Glomerular endothelial cell (primary cell): Measurements from ENCODE around the gene DZANK1. TPM values are rescaled to one million over a fixed set of nuclear protein-coding genes. Genes with fewer than 3 reads are reported as not detected.
"Not testable (repeated sequence)": the region's sequence is repeated elsewhere in the genome, so short reads cannot be mapped to it uniquely, and the experiment has no call there.

Experiments used
- DNase-seq: peaks from one replicate; pipeline ENCODE4 v3.0.0-alpha.2; 2011; ENCODE audit warnings: low read depth, low spot score; ENCODE audit errors: extremely low read depth
- total RNA-seq: library from RNA; depleted of rRNA; stranded (reverse); fragments of >200 nt; gene quantifications from 2 replicates; pipeline ENCODE4 v1.2.3, GENCODE V29; 2015

Gene DZANK1
- total RNA-seq, 1 donor from 2014 or later = 2.3 TPM

DNA sequence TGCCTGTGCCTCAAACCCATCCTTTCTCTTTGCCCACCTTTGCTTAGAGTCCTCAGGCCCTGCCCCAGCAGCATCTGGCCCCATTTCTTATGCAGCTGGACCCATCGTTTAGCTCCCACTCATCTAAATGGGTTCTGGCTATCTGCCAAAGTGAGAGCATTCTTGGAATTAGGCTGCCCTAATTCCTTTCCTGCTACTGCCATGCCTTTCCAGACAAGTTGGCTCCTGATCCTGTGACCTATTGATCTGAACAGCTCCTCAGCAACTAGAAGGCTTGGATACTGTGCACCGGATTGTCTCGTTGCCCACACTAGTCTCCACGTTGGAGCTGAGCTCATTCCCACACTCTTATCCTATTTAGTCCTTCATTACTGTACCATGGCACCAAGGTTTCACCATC lies 22.9 kb downstream of the DZANK1 start:
- no peak for DNase-seq

DNA sequence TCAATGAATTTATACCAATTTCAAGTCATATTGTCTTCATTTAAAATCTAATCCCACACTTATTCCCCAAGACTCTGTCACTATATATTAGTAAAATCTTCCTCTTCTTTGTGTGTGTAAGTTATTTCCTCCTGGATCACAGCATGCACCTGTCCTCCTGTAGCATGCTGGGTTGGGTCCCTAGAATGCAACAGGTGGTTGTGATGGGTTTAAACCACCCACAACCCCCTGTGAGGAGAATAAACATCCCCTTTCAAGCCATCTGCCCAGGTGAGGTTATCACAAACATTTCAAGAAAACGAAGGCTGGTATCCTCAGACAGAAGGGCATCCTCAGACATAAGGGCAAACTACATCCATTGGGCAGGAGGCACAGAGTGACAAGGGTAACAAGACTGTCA lies 26.4 kb downstream of the DZANK1 start:
- no peak for DNase-seq

DNA sequence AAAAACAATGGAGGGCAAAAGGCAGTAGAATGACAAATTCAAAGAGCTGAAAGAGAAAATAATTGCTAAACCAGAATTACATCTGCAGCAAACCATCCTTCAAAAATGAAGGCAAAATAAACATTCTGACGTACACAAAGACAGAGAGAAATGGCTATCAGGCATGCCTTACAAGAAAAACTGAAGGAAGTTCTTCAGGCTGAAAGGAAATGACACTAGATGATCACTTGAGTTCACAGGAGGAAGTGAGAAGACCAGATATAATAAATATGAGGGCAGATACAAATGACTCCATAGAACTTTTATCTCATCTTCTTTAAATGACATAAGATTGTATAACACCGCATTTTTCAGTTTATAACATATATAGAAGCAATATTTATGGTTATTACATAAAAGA lies 30.0 kb downstream of the DZANK1 start:
- no peak for DNase-seq

DNA sequence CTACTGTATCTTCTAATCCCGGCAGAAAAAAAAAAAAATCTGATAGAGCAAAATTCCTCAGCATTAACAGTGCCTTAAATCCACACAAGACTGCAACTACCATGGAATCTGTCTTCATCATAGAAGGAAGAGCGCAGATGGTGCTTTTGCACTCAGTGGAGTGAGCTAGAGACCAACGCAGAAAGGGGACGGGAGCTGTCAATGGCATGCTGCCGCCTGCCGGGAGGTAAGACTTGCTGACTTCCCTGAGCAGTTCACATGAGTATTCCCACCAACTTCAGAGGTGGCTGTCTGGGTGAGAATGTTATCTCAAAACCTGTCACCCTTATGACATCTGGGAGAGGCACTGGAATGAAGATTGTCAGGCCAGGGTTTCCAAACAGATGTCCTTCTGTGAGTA lies 35.6 kb downstream of the DZANK1 start:
- DNase-seq = no peak

DNA sequence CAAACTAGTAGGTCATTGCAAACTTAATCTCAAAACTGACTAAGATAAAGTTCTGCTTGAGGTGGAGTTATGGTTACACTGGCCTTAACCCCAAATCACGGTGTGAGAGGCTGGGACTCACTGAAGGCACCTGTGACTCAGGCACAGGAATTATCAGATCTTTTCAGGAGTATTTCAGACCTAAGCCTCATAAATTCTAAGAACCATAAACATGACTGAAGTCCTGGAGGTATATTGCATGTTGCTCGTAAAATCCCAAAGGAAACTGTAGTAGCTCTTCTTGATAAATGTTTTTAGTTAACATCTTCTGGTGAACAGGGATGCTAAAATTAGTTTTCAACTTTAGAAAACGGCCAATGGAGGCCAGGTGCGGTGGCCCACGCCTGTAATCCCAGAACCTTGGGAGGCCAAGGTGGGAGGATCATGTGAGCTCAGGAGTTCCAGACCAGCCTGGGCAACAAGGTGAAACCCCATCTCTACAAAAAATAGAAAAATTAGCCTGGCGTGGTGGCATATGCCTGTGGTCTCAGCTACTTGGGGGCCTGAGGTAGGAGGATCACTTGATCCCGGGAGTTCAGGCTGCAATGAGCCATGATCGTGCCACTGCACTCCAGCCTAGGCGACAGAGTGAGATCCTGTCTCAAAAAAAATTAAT lies 36.5 kb downstream of the DZANK1 start:
- DNase-seq = no peak

DNA sequence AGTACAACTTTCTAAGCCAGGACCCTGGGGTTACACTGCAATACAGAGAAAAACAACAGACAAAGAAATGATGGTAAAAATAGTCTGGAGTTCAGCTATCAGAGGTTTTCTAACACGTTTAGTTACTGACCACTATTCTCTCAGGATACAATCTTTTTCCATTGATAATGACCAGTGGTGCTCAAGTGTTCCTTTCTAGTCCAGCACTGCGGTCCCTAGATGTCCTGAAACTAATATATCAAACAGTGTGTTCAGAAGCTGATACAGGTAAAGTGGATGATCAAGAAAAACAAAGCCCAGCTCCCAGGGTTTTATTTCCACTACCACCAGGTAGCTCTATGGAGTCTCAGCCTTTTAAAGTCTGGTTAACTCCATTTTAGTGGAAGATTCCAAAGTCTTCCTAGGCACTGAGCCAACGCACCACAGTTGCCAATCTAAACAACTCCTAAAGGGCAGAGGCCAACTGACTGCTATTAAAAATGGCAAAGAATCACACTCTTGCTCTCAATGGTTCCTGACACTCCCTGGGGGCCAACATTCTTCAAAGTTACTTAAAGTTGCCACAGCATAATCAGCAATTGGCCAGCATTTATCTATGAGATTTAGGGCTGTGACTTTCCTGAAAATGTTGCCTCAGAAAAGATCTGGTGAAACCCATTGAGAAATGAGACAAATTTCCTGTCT lies 38.2 kb downstream of the DZANK1 start:
- DNase-seq = no peak

DNA sequence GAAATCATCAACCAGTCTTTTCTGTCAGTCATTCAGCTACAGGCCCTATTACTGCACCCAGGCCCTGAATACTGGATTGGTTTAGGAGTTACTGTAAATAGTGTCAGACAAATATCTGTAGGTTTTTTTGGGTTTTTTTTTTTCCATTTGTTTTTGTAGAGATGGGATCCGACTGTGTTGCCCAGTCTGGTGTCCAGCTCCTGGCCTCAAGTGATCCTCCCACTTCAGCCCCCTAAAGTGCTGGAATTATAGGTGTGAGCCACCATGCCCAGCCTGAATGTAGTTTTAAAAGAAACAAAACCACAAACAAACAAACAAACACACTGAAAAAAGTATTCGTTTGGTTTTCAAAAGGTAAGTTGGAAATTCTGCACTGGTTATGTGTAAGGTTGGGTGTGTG lies 39.6 kb downstream of the DZANK1 start:
- DNase-seq = no peak

DNA sequence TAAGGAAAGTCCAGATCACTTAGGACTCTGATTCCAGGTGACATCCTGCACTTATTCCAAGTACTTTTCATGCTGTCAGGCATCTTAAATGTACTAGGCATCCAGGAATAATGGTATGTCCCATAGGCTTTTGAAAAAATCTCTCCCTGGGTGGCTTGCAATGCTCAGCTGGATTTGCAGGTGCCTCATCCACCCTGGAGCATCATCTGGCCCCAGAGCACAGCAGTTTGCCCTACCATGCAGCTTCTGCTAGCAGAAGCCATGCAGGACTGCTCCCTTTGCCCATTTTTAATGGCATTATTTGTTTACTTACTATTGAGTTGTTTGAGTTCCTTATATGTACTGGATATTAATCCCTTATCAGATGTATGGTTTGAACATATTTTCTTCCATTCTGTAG lies 45.2 kb downstream of the DZANK1 start:
- no peak for DNase-seq

DNA sequence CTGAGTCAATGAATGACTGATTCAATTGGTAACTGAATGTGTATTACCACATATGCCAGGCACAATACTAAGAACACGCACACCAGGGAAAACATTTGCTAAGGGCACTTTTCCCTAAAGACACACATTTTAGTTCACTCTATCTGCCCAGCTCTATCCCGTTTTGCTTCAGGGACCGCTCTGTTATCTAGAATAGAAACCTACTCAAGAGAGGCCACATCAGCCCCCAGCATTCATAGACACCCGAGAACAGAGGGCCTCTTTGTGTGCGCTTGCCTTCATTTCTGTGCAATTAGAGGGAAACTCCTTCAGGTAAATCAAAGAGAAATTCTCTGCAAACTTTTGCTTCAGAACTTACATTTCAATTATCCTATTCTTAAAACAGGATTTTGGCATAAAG lies 50.3 kb downstream of the DZANK1 start:
- no peak for DNase-seq

DNA sequence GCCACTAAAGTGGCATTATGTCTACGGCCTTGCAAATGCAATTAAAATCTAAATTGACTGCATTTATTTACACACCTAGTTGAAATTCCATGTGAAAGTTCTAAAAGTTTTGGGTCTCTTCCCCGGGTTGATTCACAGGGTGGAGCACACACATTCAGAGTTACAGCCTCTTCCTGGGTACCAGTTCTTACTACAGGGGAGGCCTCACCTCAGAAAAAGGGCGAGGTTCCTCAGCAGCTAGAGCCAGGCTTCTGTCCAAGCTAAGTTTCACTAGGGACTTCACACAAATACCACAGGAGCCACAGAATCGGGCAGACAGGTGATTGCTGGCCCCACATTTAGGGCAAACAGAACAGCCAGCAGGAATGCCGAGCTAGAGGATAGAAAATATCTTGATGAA lies 52.7 kb downstream of the DZANK1 start:
- no peak for DNase-seq

DNA sequence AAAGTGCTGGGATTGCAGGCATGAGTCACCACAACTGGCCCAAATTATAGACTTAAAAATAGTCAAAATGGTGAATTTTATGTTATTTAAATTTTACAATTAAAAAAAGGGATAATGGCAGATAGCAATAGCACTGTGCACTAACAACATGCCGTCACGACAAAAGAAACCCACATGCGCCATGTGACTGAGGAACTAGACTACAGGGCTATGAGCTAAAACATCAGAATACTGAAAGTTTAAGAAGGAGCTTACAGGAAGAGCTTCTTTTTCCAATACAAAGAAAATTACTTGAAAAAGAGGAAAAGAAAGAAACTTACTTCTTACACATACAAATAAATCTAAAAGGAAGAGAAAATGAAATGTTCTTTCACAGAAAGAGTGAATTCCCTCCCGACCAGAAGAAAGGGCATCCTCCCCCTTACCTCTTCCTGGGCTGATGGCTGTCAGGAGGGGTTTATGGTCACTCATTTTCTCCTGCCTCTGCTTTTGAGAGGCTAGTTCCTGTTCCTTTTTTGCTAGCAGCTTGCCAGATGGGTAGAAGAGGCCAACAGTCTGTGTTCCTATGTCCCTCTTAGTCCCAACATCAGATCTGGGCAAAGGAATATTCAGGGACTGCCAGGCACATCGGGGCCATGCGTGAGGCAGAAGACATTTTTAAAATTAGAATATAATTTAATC lies 54.5 kb downstream of the DZANK1 start:
- no peak for DNase-seq

DNA sequence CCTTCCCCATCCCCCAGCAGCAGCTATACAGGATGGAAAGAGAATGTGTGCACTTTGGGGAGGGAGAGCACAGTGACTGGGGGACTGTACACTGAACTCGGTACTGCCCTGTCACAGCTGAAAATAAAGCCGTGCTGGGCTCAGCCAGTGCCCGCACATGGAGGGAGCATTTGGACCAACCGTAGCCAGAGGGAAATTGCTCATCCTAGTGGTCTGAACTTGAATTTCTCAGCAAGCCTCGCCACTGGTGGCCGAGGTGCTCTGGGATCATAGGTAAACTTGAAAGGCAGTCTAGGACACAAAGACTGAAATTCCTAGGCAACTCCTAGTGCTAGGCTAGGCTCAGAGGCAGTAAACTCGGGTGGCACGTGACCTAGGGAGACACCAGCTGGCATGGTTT lies 61.0 kb downstream of the DZANK1 start:
- DNase-seq = no peak

DNA sequence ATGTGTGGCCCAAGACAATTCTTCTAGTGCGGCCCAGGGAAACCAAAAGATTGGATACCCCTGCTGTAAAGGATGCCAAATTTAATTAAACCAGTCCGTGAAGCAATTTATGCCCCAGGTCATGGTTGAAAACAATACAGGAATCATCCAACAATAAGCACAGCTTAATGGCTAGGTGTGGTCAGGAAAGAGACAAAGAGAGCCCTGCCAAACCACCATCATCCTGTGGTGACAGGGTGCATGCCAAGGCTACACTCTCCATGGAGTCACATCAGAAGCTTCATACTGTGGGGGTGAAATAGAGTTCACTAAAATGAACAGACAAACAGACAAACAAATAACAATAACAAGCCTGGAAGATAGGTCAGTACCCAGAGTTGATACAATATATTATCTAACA lies 62.7 kb downstream of the DZANK1 start:
- DNase-seq = no peak

DNA sequence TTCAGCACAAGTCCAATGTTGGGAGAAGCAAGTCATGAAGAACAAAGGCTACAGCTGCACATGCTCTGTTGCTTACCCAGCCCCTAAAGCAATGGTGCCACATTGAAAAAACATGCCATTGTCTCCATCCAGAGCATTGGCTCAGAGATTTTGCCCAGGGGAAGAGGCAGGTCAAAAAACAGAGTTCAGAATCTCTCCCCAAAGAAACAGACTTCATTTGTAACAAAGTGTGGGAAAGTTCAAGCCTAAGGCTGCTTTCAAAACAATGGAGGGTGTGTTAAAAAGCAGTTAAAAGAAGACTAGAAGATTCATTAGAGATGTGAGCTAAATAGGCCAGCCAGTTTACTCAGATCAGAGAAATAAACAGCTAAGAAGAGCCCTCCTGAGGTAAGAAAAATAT lies 63.6 kb downstream of the DZANK1 start:
- DNase-seq = no peak

DNA sequence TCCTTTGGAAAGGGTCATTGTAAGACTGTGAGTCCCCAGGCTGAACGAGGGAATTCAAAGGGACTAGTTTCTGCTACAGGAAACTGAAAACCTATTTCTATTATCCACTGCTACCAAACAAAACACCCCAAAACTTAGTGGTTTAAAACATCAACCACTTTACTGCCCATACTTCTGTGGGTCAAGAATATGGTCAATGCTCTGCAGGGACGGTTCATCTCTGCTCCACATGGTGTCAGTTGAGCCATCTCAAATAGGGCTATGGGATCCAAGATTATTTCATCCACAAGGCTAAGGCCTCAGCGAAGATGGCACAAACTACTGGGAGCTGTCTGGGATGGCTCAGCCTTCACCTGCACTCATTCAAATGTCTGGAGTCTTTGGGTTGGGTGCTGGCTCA lies 65.5 kb downstream of the DZANK1 start:
- no peak for DNase-seq

DNA sequence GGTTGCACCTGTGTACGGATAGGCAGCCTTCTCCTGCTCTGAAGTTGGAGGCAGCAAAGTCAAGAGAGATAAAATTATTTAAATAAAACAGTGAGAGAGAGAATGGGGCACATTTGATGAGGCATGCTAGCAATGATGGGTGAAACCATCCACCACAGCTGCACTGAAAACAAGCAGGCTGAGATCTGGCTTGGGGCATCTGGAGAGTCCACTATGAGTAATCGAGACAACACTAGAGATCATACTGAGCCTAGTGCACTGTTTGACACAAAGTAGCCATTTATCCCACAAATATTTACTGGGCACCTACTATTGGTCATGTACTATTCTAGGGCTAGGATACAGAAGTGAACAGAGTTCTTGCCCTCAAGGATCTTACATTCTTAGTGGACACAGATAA lies 66.4 kb downstream of the DZANK1 start:
- no peak for DNase-seq

DNA sequence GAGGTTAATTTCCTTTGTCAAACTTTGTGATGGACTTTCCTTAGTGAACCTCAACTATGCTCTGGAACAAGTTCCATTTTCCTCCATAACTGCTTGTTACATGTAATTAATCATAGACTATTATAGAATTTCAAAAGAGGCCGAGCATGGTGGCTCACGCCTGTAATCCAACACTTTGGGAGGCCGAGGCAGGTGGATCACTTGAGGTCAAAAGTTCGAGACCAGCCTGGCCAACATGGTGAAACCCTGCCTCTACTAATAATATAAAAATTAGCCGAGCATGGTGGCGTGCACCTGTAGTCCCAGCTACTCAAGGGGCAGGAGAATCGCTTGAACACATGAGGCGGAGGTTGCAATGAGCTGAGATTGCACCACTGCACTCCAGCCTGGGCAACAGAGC lies 68.1 kb downstream of the DZANK1 start:
- not testable (repeated sequence) for DNase-seq

DNA sequence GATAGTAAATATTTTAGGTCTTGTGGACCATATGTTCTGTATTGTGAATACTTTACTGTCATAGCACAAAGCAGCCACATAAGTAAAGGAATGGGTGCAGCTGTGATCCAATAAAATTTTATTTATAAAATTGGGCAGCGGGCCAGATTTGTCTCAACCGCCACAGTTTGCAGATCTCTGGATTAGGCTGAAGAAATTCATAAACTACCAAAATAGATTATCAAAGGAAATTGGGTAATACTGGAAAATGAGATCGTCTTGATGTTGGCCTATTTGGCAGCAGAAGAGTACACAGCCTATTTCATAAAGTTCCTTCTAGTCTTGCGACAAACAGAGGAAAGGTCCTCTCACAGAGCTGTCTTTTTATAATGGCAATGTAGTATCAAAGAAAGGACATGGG lies 69.8 kb downstream of the DZANK1 start:
- no peak for DNase-seq

DNA sequence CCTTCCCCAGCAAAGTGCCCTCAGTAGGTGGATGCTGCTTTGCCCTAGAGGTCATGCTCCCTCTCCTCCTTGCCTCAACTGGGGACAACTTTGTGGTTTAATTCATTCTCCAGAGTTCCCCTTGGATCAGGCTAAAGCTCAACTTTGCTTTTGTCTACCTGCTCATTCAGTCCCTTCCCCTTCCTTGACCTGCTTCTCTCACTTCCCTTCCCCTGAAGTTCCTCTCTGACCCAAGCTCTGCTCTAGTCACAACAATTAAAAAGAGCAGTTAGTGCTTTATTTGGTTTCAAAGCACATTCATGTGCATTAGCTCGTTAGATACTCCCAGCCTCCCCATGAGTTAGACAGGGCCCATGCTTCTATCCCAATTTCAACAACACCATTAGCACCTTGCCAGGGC lies 71.3 kb downstream of the DZANK1 start:
- no peak for DNase-seq

DNA sequence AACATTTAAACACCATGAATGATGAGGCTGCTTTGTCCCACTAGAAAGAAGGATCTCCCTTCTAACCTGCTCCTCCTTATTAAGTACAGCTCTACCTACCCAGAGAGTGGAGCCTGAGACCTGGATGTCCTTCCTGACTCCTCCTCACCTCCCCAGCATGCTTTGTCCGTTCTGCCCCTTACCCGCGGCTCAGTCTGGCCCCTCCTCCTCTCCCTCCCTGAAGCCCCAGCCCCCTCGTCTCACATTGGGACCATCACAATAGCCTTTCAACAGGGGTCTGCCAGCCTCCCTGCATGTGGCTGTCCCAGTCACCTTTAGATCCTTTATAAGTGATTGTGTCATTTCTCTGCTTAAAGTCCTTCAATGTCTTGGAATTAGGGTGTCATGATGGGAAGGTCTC lies 72.5 kb downstream of the DZANK1 start:
- no peak for DNase-seq

DNA sequence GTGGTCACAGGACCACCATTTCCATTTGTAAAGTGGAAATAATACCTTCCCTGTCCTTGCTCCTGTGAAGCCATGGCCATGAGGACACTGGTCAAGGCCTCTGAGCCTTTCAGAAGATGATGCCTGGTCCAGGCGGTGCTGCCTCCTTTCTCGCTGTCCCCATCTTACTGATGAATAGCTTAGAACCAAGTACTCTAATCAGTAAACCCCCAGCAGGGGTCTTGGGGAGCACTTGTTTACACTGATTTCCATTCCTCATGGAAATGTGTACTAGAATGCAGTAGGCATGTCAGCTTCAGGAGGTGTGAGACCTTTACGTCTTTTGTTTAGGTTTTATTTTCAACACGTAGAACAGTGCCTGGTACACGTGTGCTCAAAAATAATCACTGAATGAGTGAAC lies 75.1 kb downstream of the DZANK1 start:
- DNase-seq = no peak

DNA sequence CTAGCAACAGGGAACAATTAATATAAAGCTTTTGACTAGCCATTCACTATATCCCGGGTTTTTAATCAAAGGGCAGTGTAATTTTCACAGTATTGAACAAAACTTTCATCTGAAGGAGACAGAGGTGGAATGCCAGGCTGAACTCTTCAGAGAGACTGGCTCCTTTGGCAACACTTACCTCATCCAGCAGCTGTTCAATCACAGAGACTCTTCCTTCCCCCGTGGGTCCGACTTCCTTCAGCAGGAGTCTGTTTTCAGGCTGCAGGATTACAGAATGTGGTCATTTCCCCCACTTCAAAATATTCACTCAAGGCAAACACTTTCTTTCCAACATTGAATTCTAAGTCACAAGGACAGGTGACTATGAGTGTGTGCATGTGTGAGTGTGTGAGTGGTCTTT lies 76.6 kb downstream of the DZANK1 start:
- no peak for DNase-seq
